SK-N-MC (cell line): ENCODE results near the gene FXYD7.

ENCODE experiments used
- DNase-seq: peaks from one replicate; pipeline ENCODE4 v3.0.0-alpha.2; 2011; ENCODE audit warnings: low read depth, low spot score
- H3K27ac ChIP-seq: fragments of 200-600 bp; sonication (generic); 2 replicates; pipeline ENCODE4 v1.5.1; 2016; ENCODE audit warnings: mixed run types
- H3K36me3 ChIP-seq: fragments of 200-600 bp; sonication (generic); 2 replicates; pipeline ENCODE4 v1.6.1; 2017; ENCODE audit warnings: antibody characterized with exemption, low read length, mixed read lengths; ENCODE audit not compliant: insufficient read depth
- H3K4me3 ChIP-seq: fragments of 200-600 bp; sonication (generic); 2 replicates; pipeline ENCODE4 v1.5.1; 2016
- H3K9ac ChIP-seq: fragments of 200-600 bp; sonication (generic); 2 replicates; pipeline ENCODE4 v1.8.0; 2017; ENCODE audit warnings: mixed run types, mixed read lengths; ENCODE audit not compliant: insufficient read length
- H3K9me3 ChIP-seq: fragments of 200-600 bp; sonication (generic); 2 replicates; pipeline ENCODE4 v1.6.1; 2017; ENCODE audit warnings: low read depth, mild to moderate bottlenecking, antibody characterized with exemption, low read length, moderate library complexity, mixed read lengths
- EZH2 ChIP-seq: fragments of 200-600 bp; sonication (generic); IDR thresholded peaks from one replicate; pipeline ENCODE4 v1.6.1; 2017; ENCODE audit warnings: antibody characterized with exemption
- FOXP2 ChIP-seq: optimal IDR thresholded peaks from 2 replicates; pipeline ENCODE3; 2011; ENCODE audit warnings: mild to moderate bottlenecking, moderate library complexity; ENCODE audit not compliant: insufficient read depth; ENCODE audit errors: extremely low read length, control extremely low read depth
- POLR2AphosphoS5 ChIP-seq: IDR thresholded peaks from 2 replicates; pipeline ENCODE4 v1.6.1; 2012; ENCODE audit warnings: mild to moderate bottlenecking, low read depth, low read length, borderline replicate concordance

Gene FXYD7

GRCh38 chr19:35154525-35155406, 11.7 kb downstream of the FXYD7 start, which contains the start of gene FXYD5:
Gene FXYD5 (plus strand): TSS chr19:35154735. CDS start chr19:35155551, 816 bp downstream.
- Histone ChIP-seq H3K9ac (no peak within 1 kb of the TSS), H3K27ac (no peak within 1 kb of the TSS), H3K4me3 (peak within 1 kb of the TSS; percentile 66), H3K9me3 (no peaks in the 10 kb centered on the region), H3K36me3 (no peaks in the 10 kb centered on the region)
- no peak for DNase-seq
- no peak for TF ChIP-seq FOXP2
- TF ChIP-seq POLR2AphosphoS5: no peak
- peak; percentile 30 for TF ChIP-seq EZH2

DNA sequence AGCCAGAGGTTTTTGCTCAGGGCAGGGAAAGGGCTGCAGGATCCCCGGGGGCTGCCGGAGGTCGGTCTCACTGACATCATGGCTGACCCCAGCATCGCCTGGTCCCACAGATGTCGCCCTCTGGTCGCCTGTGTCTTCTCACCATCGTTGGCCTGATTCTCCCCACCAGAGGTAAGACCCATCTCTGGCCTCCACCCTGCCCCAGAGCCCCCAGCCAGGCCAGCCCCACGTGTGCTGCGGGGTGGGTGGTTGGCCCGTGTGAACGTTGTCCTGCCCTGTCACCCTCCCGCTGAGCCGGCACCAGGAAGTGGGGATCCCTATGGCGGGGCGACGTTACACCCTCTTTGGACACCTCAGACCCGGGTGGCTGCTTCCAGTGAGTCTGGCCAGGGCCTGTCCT, 12.4 kb downstream of the FXYD7 start:
- H3K4me3 ChIP-seq: peak overlapping the region; percentile 66
- H3K9me3 ChIP-seq: no peaks in the 10 kb centered on the region
- TF ChIP-seq FOXP2 (no peak), POLR2AphosphoS5 (no peak)
- H3K27ac ChIP-seq: no peak overlapping the region
- no peak overlapping the region for H3K9ac ChIP-seq
- DNase-seq: no peak
- no peaks in the 10 kb centered on the region for H3K36me3 ChIP-seq

GRCh38 chr19:35155981-35156672, 13.1 kb downstream of the FXYD7 start:
- H3K9ac ChIP-seq: no peak overlapping the region
- TF ChIP-seq EZH2 (no peak), POLR2AphosphoS5 (no peak), FOXP2 (no peak)
- DNase-seq: no peak
- H3K9me3 ChIP-seq: no peaks in the 10 kb centered on the region
- no peak overlapping the region for H3K4me3 ChIP-seq
- no peak overlapping the region for H3K27ac ChIP-seq
- no peaks in the 10 kb centered on the region for H3K36me3 ChIP-seq

DNA sequence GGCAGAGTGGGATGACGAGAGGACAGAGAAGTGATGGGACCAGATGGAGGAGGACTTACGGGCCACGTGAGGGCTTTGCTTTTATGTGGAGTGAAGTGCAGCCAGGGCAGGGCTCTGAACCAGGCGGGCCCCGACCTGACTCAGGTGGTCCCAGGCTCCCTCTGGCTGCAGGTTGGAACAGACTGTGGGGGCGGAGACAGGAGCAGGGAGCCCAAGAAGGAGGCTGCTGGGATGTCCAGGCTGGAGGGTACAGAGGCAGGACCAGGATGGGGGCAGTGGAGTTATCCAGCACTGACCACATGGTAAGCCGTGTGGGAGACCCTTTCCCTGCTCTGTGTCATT, 13.6 kb downstream of the FXYD7 start:
- TF ChIP-seq EZH2 (no peak), POLR2AphosphoS5 (no peak), FOXP2 (no peak)
- no peak overlapping the region for H3K4me3 ChIP-seq
- H3K36me3 ChIP-seq: no peaks in the 10 kb centered on the region
- no peak for DNase-seq
- H3K27ac ChIP-seq: no peak overlapping the region
- no peak overlapping the region for H3K9ac ChIP-seq
- H3K9me3 ChIP-seq: no peaks in the 10 kb centered on the region

DNA sequence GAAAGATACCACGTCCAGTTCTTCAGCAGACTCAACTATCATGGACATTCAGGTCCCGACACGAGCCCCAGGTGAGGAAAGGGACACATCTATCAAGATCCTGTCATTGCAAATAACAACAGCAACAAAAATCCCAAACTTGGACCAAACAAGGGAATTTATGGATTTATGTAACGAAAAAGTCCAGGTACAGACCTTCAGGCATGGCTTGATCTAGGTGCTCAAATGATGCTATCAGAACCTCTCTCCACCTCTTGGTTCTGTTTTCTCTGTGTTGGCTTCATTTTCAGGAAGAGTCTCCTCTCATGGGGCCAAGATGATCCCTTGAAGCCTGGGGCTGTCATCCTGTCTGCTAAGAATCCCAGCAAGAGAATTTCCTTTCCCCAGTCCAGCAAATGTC, 14.4 kb downstream of the FXYD7 start:
- Histone ChIP-seq H3K36me3 (no peaks in the 10 kb centered on the region), H3K9me3 (no peaks in the 10 kb centered on the region), H3K27ac (no peak overlapping the region), H3K9ac (no peak overlapping the region), H3K4me3 (no peak overlapping the region)
- no peak for DNase-seq
- TF ChIP-seq FOXP2: no peak
- no peak for TF ChIP-seq EZH2
- no peak for TF ChIP-seq POLR2AphosphoS5

DNA sequence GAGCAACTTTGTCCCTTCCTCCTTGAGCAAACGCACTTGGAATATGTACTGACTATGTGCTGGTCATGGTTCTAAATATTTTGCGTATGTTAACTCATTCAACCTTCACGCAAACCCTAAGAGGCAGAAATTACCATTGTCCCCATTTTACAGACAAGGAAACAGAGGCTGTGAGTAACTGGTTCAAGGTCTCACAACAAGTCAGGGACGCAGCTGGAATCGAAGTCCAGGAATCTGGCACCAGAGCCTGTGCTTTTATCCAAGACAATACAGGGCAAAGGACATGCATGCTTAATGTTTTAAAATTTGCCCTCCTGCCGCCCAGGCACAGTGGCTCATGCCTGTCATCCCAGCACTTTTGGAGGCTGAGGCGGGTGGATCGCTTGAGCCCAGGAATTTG, 16.6 kb downstream of the FXYD7 start:
- no peak for DNase-seq
- Histone ChIP-seq H3K9me3 (no peaks in the 10 kb centered on the region), H3K4me3 (no peak overlapping the region), H3K9ac (no peak overlapping the region), H3K36me3 (no peaks in the 10 kb centered on the region), H3K27ac (no peak overlapping the region)
- TF ChIP-seq POLR2AphosphoS5 (no peak), EZH2 (no peak), FOXP2 (no peak)

GRCh38 chr19:35160629-35161433, 17.8 kb downstream of the FXYD7 start:
- Histone ChIP-seq H3K36me3 (no peaks in the 10 kb centered on the region), H3K27ac (no peak overlapping the region), H3K4me3 (no peak overlapping the region), H3K9me3 (no peaks in the 10 kb centered on the region), H3K9ac (no peak overlapping the region)
- TF ChIP-seq POLR2AphosphoS5: no peak
- no peak for TF ChIP-seq FOXP2
- no peak for TF ChIP-seq EZH2
- DNase-seq: no peak

- Histone ChIP-seq H3K9me3 (no peaks in the 10 kb centered on the region), H3K4me3 (no peak overlapping the region), H3K9ac (no peak overlapping the region), H3K27ac (no peak overlapping the region), H3K36me3 (no peaks in the 10 kb centered on the region)
- no peak for DNase-seq
- TF ChIP-seq FOXP2: no peak
- TF ChIP-seq POLR2AphosphoS5: no peak
- TF ChIP-seq EZH2: no peak
These were observed 18.3 kb downstream of the FXYD7 start for GRCh38 chr19:35161434-35161743.
